Activated CD4-positive, alpha-beta memory T cell treated with anti-CD3 and anti-CD28 coated beads, Interleukin-2, amount 10 ng/mL, durations not matched to agents 7 days and 5 days (primary cell): Measurements from ENCODE around the gene CLEC19A. TPM values are rescaled to one million over a fixed set of nuclear protein-coding genes. Genes with fewer than 3 reads are reported as not detected.

Experiments
- CTCF ChIA-PET: fragments of 350-600 bp; sonication (Branson Sonifier 250); formaldehyde crosslinking; loops from one replicate; lab custom pipeline; 2021; ENCODE audit warnings: antibody characterized with exemption, inconsistent platforms; lab: Charles Lee
- POLR2A ChIA-PET: fragments of 350-600 bp; sonication (Branson Sonifier 250); formaldehyde crosslinking; loops from one replicate; lab custom pipeline; 2021; ENCODE audit warnings: antibody characterized with exemption; lab: Charles Lee
- DNase-seq: peaks from one replicate; pipeline ENCODE4 v3.0.0-alpha.2; 2020
- H3K27ac Mint-ChIP-seq: one replicate; pipeline ENCODE4 v1.8.0; 2021; ENCODE audit warnings: mild to moderate bottlenecking, mixed read lengths
- H3K27me3 Mint-ChIP-seq: one replicate; pipeline ENCODE4 v1.8.0; 2021; ENCODE audit warnings: mixed read lengths
- H3K36me3 Mint-ChIP-seq: one replicate; pipeline ENCODE4 v1.8.0; 2021; ENCODE audit warnings: low read depth, mixed read lengths
- H3K4me1 Mint-ChIP-seq: one replicate; pipeline ENCODE4 v1.8.0; 2021; ENCODE audit warnings: mixed read lengths
- H3K4me3 Mint-ChIP-seq: one replicate; pipeline ENCODE4 v1.8.0; 2021; ENCODE audit warnings: mild to moderate bottlenecking, mixed read lengths
- H3K9me3 Mint-ChIP-seq: one replicate; pipeline ENCODE4 v1.8.0; 2021; ENCODE audit warnings: mixed read lengths
- total RNA-seq, 2 experiments: library from RNA; stranded (reverse); gene quantifications; one replicate each; pipeline ENCODE4 v1.2.3, GENCODE V29; 2021

CLEC19A gene
- total RNA-seq, 2 experiments from 2014 or later = not detected

DNA sequence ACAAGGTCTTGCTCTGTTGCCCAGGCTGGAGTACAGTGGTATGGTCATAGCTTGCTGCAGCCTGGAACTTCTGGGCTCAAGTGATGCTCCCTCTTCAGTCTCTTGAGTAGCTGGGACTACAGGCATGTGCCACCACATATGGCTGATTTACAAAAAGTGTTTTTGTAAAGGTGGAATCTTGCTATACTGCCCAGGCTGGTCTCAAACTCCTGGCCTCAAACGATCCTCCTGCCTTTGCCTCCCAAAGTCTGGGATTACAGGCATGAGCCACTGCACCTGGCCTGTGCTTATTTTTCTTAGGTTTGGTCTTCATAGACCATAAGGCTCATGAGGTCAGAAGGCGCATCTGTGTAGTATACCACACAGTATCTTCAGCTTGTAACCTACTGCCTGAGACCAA lies 5.3 kb downstream of the CLEC19A start:
- DNase-seq = no peak
- no peaks in the 10 kb centered on the region for H3K36me3 Mint-ChIP-seq
- ChIA-PET CTCF (no interaction called here), POLR2A (no interaction called here)
- peaks cover 13% of the 10 kb centered on the region for H3K4me1 Mint-ChIP-seq
- no peak overlapping the region for H3K4me3 Mint-ChIP-seq
- H3K27me3 Mint-ChIP-seq = no peaks in the 10 kb centered on the region
- H3K9me3 Mint-ChIP-seq = no peaks in the 10 kb centered on the region
- no peak overlapping the region for H3K27ac Mint-ChIP-seq

DNA sequence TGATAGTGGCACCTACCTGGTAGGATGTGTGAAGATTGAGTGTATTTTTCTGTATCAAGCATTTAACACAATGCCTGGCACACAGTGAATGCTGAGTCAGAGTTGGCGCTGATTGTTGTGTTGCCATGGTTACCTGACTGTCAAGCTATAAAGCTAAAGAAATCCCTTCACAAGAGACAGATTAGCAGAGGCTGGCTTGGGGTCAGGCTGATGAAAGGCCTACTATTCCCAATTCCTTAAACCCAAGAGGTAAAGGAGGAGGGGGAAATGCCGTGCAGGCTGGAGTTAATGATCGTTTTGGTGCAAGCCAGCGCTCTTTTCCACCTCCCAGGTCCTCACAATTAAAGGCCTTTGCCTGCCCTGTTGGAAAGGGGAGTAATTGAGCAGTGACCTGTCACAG lies 5.9 kb downstream of the CLEC19A start:
- POLR2A ChIA-PET = no interaction called here
- Mint-ChIP-seq H3K36me3 (no peaks in the 10 kb centered on the region), H3K27ac (no peak overlapping the region), H3K4me3 (no peak overlapping the region), H3K4me1 (peaks cover 13% of the 10 kb centered on the region), H3K27me3 (no peaks in the 10 kb centered on the region), H3K9me3 (no peaks in the 10 kb centered on the region)
- DNase-seq = no peak
- CTCF ChIA-PET = no interaction called here

DNA sequence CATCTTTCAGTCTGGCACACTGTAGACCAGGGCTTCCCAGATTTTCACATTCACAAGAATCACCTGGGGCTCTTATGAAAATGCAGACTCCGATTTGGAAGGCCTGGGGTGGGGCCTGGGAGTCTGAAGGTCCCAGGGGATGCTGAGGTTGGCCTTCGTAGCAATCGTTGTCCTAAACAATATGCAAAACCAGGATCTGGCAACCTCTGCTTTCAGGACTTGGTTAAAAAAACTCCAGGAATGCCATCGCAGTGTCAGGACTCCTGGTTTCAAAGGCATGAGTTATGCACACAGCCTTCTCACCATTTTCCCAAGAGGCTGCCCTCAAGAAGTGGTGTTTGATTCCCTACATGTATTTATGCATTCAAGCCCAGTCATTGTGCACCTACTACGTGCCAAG lies 6.7 kb downstream of the CLEC19A start:
- Mint-ChIP-seq H3K36me3 (no peaks in the 10 kb centered on the region), H3K27ac (no peak overlapping the region), H3K4me1 (peaks cover 13% of the 10 kb centered on the region), H3K9me3 (no peaks in the 10 kb centered on the region), H3K4me3 (no peak overlapping the region), H3K27me3 (no peaks in the 10 kb centered on the region)
- DNase-seq = no peak
- ChIA-PET POLR2A (no interaction called here), CTCF (no interaction called here)

DNA sequence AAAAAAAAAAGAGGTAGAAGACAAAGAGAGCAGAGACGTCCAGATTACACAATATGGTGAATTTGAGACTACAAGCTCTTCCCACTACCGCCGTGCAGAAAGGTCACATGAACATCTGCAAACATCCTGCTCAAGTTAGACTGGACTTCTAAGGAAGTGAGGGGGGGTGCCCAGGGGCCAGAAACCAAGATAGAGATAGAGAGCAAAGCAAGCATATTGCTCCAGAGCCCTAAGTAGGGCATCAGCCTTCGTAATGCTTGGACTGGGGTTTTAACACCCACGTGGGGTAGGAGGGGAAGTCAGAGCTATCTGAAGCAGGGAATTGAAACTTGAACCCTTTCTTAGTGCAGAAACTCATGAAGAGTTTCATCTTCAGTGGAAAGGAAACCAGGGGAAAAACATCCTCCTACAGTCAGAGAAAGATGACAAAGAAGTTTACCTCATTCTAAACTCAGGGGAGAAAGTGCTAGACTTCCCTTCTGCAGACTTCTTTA lies 8.7 kb downstream of the CLEC19A start:
- H3K4me3 Mint-ChIP-seq = no peak overlapping the region
- peak; percentile 18 for DNase-seq
- ChIA-PET POLR2A (no interaction called here), CTCF (no interaction called here)
- H3K36me3 Mint-ChIP-seq = no peaks in the 10 kb centered on the region
- H3K9me3 Mint-ChIP-seq = no peaks in the 10 kb centered on the region
- no peak overlapping the region for H3K27ac Mint-ChIP-seq
- peaks cover 13% of the 10 kb centered on the region for H3K4me1 Mint-ChIP-seq
- no peaks in the 10 kb centered on the region for H3K27me3 Mint-ChIP-seq

DNA sequence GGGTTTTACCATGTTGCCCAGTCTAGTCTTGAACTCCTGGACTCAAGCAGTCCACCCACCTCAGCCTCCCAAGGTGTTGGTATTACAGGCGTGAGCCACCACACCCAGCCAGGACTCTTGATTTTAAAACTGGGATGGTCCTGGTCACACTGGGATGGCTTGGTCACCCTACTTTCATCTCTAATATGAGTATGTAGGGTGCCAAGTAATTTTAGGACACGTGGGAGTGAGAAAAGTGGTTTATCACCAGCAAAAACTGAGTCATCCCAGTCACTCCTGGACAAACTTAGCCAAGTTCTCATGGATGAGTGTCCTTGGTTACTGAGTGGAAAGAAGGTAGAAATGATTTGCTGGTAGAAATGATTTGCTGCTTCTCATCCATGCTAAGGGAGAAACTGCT lies 9.9 kb downstream of the CLEC19A start:
- no peak for DNase-seq

DNA sequence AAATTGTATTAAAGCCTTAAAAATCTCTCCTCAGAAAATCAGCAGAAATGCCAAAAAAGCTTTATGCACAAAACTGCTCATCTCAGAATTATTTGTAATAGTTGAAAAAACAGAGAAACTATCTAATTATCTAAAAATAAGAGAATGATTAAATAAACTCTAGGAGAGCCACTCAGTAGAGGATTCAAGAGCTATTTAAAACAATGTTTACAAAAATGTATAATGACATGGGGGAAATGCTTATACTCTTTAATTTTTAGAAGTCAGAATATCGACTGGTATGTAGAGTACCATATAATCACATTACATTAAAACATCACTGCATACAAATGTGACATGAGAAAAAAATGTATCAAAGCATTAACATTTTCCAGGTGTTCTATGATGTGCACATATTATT lies 11.9 kb downstream of the CLEC19A start:
- CTCF ChIA-PET = no interaction called here

More for the DNA sequence above, 9.9 kb downstream of the CLEC19A start:
- Mint-ChIP-seq H3K36me3 (no peaks in the 10 kb centered on the region), H3K4me1 (peaks cover 13% of the 10 kb centered on the region), H3K27ac (no peak overlapping the region), H3K9me3 (no peaks in the 10 kb centered on the region), H3K4me3 (no peak overlapping the region), H3K27me3 (no peaks in the 10 kb centered on the region)
- POLR2A ChIA-PET = no interaction called here
- CTCF ChIA-PET = no interaction called here

DNA sequence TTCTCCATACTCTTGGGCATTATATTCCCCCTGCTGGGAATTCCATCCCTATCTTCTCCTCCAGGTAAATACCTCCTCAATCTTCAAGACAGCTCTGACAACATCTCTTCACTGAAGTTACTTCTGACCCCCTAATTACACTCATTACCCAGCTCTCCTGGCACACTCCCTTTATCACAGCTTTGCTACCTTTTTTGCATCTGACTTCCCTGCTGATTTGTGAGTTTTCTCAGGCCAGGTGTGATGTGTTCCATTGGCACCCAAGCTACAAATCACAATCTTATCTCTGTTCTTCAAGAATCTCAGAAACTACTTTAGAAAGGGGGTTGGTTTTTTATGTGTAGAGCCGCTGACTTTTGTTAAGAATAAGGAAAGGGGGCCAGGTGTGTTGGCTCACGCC lies 14.0 kb downstream of the CLEC19A start:
- Mint-ChIP-seq H3K36me3 (no peaks in the 10 kb centered on the region), H3K27ac (no peak overlapping the region), H3K27me3 (no peaks in the 10 kb centered on the region), H3K4me1 (peaks cover 5% of the 10 kb centered on the region), H3K9me3 (no peaks in the 10 kb centered on the region), H3K4me3 (no peak overlapping the region)
- CTCF ChIA-PET = no interaction called here
- no peak for DNase-seq
- POLR2A ChIA-PET = no interaction called here

More for the DNA sequence above, 11.9 kb downstream of the CLEC19A start:
- Mint-ChIP-seq H3K27ac (no peak overlapping the region), H3K4me3 (no peak overlapping the region), H3K4me1 (peaks cover 13% of the 10 kb centered on the region), H3K9me3 (no peaks in the 10 kb centered on the region), H3K27me3 (no peaks in the 10 kb centered on the region), H3K36me3 (no peaks in the 10 kb centered on the region)
- DNase-seq = no peak
- POLR2A ChIA-PET = no interaction called here

DNA sequence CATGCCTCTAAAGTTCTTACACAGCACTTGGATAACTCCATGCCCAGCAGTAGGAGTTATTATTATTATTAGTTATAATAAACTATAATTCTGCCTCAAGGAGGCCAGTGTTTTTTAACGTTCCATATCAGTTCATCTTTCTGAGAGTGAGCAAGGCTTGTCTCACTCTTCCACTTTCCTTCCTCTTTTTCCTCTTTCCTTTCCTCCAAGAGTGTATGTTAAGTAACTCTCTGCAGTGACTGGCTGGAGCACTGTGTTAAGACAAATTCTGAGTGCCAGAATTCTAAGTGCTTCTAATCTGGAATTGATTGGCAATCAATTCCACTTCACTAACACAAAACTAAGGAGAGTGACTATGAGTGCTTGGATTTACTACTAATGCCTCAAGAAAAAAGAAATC lies 16.4 kb downstream of the CLEC19A start:
- H3K4me1 Mint-ChIP-seq = no peaks in the 10 kb centered on the region
- no peaks in the 10 kb centered on the region for H3K27me3 Mint-ChIP-seq

DNA sequence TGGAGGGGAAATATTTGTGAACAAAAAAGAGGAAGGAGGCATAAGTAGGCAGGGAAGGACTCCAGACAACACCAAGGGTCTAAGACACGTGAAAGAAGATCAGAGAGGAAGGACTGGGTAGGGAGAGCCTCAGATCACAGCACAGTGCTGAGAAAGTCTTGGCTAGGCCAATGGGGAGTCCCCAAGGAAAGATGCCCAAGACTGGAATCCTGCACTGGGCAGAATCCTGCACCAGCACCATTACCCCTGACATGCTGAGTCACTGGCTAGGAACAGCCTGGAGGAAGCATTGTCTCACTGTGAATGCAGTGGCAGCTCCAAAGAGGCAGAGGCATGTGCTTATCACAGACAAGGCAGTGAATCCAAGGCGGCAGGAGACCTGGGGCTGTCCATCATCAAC lies 19.2 kb downstream of the CLEC19A start:
- POLR2A ChIA-PET = no interaction called here
- H3K27me3 Mint-ChIP-seq = no peaks in the 10 kb centered on the region
- H3K27ac Mint-ChIP-seq = no peak overlapping the region
- no peaks in the 10 kb centered on the region for H3K9me3 Mint-ChIP-seq
- H3K36me3 Mint-ChIP-seq = no peaks in the 10 kb centered on the region
- CTCF ChIA-PET = no interaction called here
- no peaks in the 10 kb centered on the region for H3K4me1 Mint-ChIP-seq
- H3K4me3 Mint-ChIP-seq = no peak overlapping the region
- no peak for DNase-seq

More for the DNA sequence above, 16.4 kb downstream of the CLEC19A start:
- no peak overlapping the region for H3K27ac Mint-ChIP-seq
- ChIA-PET CTCF (no interaction called here), POLR2A (no interaction called here)
- no peaks in the 10 kb centered on the region for H3K9me3 Mint-ChIP-seq
- DNase-seq = no peak
- no peaks in the 10 kb centered on the region for H3K36me3 Mint-ChIP-seq
- no peak overlapping the region for H3K4me3 Mint-ChIP-seq

DNA sequence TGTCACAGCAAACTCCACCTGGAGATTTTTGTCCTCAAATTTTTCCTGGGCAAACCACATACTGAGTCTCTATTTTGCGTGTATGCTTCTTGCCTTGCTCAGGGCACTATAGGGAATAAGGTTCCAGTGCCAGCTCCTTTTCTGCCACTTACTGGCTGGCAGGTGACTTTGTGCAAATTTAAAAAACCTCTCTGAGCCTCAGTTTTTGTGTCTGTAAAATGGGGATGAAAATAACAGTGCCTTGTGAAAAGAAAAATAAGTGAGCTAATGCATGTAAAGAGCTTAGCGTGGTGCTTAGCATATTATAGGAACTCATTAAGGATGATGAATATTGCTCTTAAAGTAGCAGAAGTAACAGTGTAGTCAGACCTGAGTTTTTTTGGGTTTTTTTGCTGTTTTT lies 19.9 kb downstream of the CLEC19A start:
- ChIA-PET POLR2A (no interaction called here), CTCF (no interaction called here)
- H3K27me3 Mint-ChIP-seq = no peaks in the 10 kb centered on the region
- no peak for DNase-seq
- H3K36me3 Mint-ChIP-seq = no peaks in the 10 kb centered on the region
- no peak overlapping the region for H3K27ac Mint-ChIP-seq
- H3K9me3 Mint-ChIP-seq = no peaks in the 10 kb centered on the region
- no peak overlapping the region for H3K4me3 Mint-ChIP-seq
- no peaks in the 10 kb centered on the region for H3K4me1 Mint-ChIP-seq

DNA sequence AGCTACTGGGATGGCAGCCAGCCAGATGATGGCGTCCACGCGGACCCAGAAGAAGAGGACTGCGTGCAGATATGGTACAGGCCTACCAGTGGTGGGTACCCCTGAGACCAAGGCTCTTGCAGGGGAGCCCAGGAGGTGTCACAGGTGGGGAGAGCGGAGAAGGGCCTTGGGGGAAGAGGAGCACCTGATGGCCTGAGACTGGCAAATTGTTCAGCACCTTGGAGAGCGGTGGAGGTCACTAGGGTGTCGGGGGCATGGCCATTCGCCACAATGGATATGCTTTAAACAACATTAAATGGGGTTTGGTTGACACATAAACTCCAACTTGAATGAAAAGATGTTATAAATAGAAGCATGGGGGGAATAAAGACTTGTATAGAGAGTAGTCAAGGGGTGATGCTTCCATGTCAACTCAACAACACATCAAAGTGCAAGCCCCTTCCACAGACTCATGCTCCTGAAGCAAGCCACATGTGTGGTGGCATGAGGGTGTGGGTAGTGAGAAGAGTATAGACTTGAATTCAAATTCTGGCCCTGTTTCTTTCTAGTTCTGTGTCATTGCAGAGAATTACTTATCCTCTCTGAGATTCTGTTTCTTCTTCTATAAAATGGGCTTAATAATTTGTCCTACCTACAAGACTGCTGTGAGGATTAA lies 22.2 kb downstream of the CLEC19A start:
- Mint-ChIP-seq H3K9me3 (no peaks in the 10 kb centered on the region), H3K27ac (no peak overlapping the region), H3K4me1 (no peaks in the 10 kb centered on the region), H3K4me3 (no peak overlapping the region), H3K36me3 (no peaks in the 10 kb centered on the region), H3K27me3 (no peaks in the 10 kb centered on the region)
- POLR2A ChIA-PET = no interaction called here
- DNase-seq = no peak
- CTCF ChIA-PET = no interaction called here

DNA sequence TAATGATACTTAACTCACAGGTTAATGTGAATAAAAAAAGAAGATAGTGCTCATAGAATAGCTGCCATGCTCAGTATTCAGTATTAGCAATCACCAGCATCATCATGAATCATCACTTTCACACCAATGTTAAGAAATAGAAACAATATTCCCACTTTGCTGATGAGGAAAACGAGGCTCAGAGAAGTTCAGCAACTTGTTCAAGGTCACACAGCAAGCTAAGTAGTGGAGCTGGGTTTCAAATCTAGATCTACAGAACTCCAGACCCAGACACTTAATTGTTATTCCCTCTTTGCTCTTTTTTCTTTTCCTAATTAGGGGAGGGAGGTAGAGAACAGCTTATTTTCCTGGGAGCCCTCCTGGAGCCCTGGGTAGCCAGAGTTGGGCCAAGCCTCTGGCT lies 22.9 kb downstream of the CLEC19A start:
- CTCF ChIA-PET = no interaction called here
- H3K27ac Mint-ChIP-seq = no peak overlapping the region

DNA sequence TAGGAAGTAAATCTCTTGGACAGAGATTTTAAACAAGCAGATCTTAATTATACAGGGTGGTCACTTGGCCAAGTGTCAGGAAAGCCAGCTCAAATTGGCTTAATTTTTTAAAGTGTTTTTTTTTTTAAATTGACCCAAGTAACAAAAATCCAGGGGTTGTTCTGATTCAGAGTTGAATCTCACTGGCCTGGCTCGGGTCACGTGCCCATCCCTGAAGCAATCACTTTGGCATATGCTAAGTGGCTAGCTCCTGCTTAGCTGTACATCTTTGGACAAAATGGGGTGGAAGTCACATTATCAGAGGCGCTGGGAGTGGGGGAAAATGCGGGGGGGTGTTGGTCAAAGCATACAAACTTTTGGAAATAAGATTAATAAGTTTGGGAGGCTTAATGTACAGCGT lies 23.6 kb downstream of the CLEC19A start:
- H3K9me3 Mint-ChIP-seq = no peaks in the 10 kb centered on the region
- ChIA-PET CTCF (no interaction called here), POLR2A (interaction anchor here (0.6 kb wide), 1 partner anchor 1596 kb away, joined by 3 read pairs; no protein-coding TSS in a partner anchor)

More for the DNA sequence above, 22.9 kb downstream of the CLEC19A start:
- Mint-ChIP-seq H3K9me3 (no peaks in the 10 kb centered on the region), H3K4me3 (no peak overlapping the region), H3K36me3 (no peaks in the 10 kb centered on the region), H3K4me1 (no peaks in the 10 kb centered on the region), H3K27me3 (no peaks in the 10 kb centered on the region)
- DNase-seq = no peak
- POLR2A ChIA-PET = no interaction called here

DNA sequence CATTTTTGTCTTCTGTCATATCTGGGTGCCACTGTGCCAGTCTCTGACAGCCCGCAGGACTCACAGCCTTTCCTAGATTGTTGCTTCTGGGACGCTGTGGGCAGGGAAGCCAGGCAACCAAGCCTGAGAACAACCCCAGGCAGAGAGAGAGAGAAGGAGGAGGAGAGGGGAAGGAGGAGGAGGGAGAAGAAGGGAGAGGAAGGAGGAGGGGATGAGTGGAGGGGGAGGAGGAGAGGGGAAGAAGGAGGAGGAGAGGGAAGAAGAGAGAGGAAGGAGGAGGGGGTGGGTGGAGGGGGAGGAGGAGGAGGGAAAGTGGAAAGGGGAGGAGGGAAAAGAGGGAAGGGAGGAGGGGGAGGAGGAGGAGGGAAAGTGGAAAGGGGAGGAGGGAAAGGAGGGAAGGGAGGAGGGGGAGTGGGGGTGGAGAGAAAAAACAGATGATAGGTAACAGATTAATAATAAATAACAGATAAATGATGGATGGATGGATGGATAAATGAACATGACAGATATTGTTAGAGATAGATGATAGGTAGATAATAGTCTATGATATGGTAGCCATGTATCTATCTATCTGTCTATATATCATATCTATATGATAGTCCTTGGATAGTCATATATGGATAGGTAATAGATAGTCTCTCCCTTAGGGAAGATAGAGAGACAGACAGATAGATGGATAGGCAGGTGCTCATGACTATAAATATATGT lies 29.3 kb downstream of the CLEC19A start:
- Mint-ChIP-seq H3K27me3 (no peaks in the 10 kb centered on the region), H3K27ac (no peak overlapping the region), H3K36me3 (no peaks in the 10 kb centered on the region), H3K9me3 (no peaks in the 10 kb centered on the region), H3K4me3 (no peak overlapping the region), H3K4me1 (no peaks in the 10 kb centered on the region)
- no peak for DNase-seq
- POLR2A ChIA-PET = no interaction called here
- CTCF ChIA-PET = no interaction called here

More for the DNA sequence above, 23.6 kb downstream of the CLEC19A start:
- Mint-ChIP-seq H3K27ac (no peak overlapping the region), H3K4me1 (no peaks in the 10 kb centered on the region), H3K4me3 (no peak overlapping the region), H3K36me3 (no peaks in the 10 kb centered on the region), H3K27me3 (no peaks in the 10 kb centered on the region)
- no peak for DNase-seq
